ENCODE results near the gene TRIP12.

- no peak for TF ChIP-seq CTCF (IDR thresholded peaks at IDR 0.05; ENCODE audit: insufficient read depth, low read length)
- TF ChIP-seq REST (IDR thresholded peaks at IDR 0.05; ENCODE audit: insufficient replicate concordance, low read depth) = no peak
- no peak for TF ChIP-seq POLR2AphosphoS5 (IDR thresholded peaks at IDR 0.05; ENCODE audit: low read depth)
- TF ChIP-seq SPI1 (IDR thresholded peaks at IDR 0.05; ENCODE audit: borderline replicate concordance, low read depth) = no peak
- TF ChIP-seq GABPA (IDR thresholded peaks at IDR 0.05; ENCODE audit: low read depth) = no peak
These were observed 142.2 kb downstream of the TRIP12 start for GRCh38 chr2:229779650-229780049.
